HUES64 (cell line): ENCODE data around the gene IPMK.

Experiments used
- H3K27ac ChIP-seq: 2 replicates; pipeline ENCODE4 v1.7.0; 2013; ENCODE audit warnings: low read depth, low read length, inconsistent platforms
- H3K27me3 ChIP-seq: 2 replicates; pipeline ENCODE4 v1.6.1; 2013; ENCODE audit warnings: mild to moderate bottlenecking, low read length; ENCODE audit not compliant: insufficient read depth
- H3K36me3 ChIP-seq: 2 replicates; pipeline ENCODE4 v1.6.1; 2013; ENCODE audit warnings: mild to moderate bottlenecking, low read length; ENCODE audit not compliant: insufficient read depth
- H3K4me1 ChIP-seq: 2 replicates; pipeline ENCODE4 v1.6.1; 2013; ENCODE audit warnings: mild to moderate bottlenecking, low read length, moderate library complexity; ENCODE audit not compliant: insufficient read depth
- H3K4me3 ChIP-seq: 2 replicates; pipeline ENCODE4 v1.5.1; 2013; ENCODE audit warnings: mild to moderate bottlenecking, low read length, moderate library complexity
- H3K9ac ChIP-seq: 2 replicates; pipeline ENCODE4 v1.6.1; 2013; ENCODE audit warnings: mild to moderate bottlenecking, low read depth, low read length
- H3K9me3 ChIP-seq: 2 replicates; pipeline ENCODE4 v1.6.1; 2013; ENCODE audit warnings: low read depth, low read length; ENCODE audit not compliant: insufficient read depth
- WGBS: fragments of 150-250, 120-280 bp; methylation state at CpG from one replicate; pipeline ENCODE4 v1.1.7; 2013; ENCODE audit warnings: missing lambda C conversion rate; 5-methylcytosine and 5-hydroxymethylcytosine counted together

Gene IPMK

DNA sequence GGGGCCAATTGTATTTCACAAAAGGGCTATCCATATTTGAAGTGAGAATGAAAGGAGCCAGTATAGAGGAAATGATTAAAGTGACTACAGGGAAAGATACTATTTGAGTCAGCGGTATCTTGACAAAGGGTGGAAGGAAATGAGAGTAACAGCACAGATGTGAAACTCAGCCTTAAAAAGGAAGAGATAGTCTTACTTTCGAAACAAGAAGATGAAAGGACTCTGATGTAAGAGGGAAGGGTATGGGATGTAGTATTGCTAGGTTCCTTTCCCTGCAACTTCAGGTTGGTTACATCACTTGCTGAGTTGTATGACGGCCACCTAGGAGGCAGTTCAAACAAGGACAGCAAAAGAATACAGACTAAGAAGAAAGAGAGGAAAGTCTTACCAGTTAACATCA is 14.9 kb upstream of the IPMK start:
- H3K36me3 ChIP-seq, result peaks cover 20% of the 10 kb centered on the region
- no peak overlapping the region for H3K4me3 ChIP-seq
- H3K9ac ChIP-seq, result no peak overlapping the region
- 92% methylated on average over 3 of the region's 3 CpGs for WGBS
- no peaks in the 10 kb centered on the region for H3K9me3 ChIP-seq
- H3K27ac ChIP-seq, result no peak overlapping the region
- no peaks in the 10 kb centered on the region for H3K4me1 ChIP-seq
- no peaks in the 10 kb centered on the region for H3K27me3 ChIP-seq

GRCh38 chr10:58281092-58281752 is 13.5 kb upstream of the IPMK start:
- Histone ChIP-seq H3K4me1 (no peaks in the 10 kb centered on the region), H3K27ac (no peak overlapping the region)
- 100% methylated on average over 1 of the region's 2 CpGs for WGBS

GRCh38 chr10:58280477-58280876 is 12.8 kb upstream of the IPMK start:
- H3K9ac ChIP-seq, result no peak overlapping the region
- no peak overlapping the region for H3K4me3 ChIP-seq
- H3K27ac ChIP-seq, result no peak overlapping the region
- H3K27me3 ChIP-seq, result no peaks in the 10 kb centered on the region
- peaks cover 26% of the 10 kb centered on the region for H3K36me3 ChIP-seq
- WGBS, result 93% methylated on average over 3 of the region's 3 CpGs
- H3K4me1 ChIP-seq, result peaks cover 6% of the 10 kb centered on the region; the same call in 1 of the 2 replicates
- no peaks in the 10 kb centered on the region for H3K9me3 ChIP-seq

More at GRCh38 chr10:58281092-58281752, 13.5 kb upstream of the IPMK start:
- Histone ChIP-seq H3K36me3 (peaks cover 26% of the 10 kb centered on the region), H3K4me3 (no peak overlapping the region), H3K9ac (no peak overlapping the region), H3K27me3 (no peaks in the 10 kb centered on the region), H3K9me3 (no peaks in the 10 kb centered on the region)

DNA sequence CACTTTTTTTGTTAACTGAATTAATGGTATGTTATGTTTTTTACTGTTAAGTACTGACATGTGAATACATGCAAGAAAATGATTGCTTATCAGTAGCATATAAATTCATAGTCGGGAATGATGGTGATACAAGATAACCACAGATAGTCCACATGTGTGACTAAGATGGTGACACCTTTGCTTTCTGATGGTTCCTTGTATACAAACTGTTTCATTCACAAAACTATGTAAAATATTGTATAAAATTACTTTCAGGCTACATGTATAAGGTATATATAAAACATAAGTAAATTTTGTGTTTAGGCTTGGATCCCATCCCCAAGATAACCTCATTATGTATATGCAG is 11.2 kb upstream of the IPMK start:
- H3K4me1 ChIP-seq, result peaks cover 6% of the 10 kb centered on the region; the same call in 1 of the 2 replicates
- no peak overlapping the region for H3K9ac ChIP-seq
- peaks cover 26% of the 10 kb centered on the region for H3K36me3 ChIP-seq
- no peak overlapping the region for H3K27ac ChIP-seq
- no peaks in the 10 kb centered on the region for H3K9me3 ChIP-seq
- 100% methylated on average over 1 of the region's 1 CpG for WGBS
- no peak overlapping the region for H3K4me3 ChIP-seq
- no peaks in the 10 kb centered on the region for H3K27me3 ChIP-seq

GRCh38 chr10:58278274-58278961 is 10.7 kb upstream of the IPMK start:
- Histone ChIP-seq H3K4me3 (no peak overlapping the region), H3K27ac (no peak overlapping the region), H3K36me3 (peaks cover 26% of the 10 kb centered on the region), H3K27me3 (no peaks in the 10 kb centered on the region), H3K9ac (no peak overlapping the region), H3K4me1 (peaks cover 6% of the 10 kb centered on the region; the same call in 1 of the 2 replicates), H3K9me3 (no peaks in the 10 kb centered on the region)
- 96% methylated on average over 6 of the region's 7 CpGs for WGBS

GRCh38 chr10:58275908-58276307 is 8.2 kb upstream of the IPMK start:
- H3K9me3 ChIP-seq, result no peaks in the 10 kb centered on the region
- H3K27ac ChIP-seq, result no peak overlapping the region
- H3K4me3 ChIP-seq, result no peak overlapping the region
- H3K27me3 ChIP-seq, result no peaks in the 10 kb centered on the region
- no peak overlapping the region for H3K9ac ChIP-seq
- peaks cover 26% of the 10 kb centered on the region for H3K36me3 ChIP-seq
- H3K4me1 ChIP-seq, result peaks cover 9% of the 10 kb centered on the region

DNA sequence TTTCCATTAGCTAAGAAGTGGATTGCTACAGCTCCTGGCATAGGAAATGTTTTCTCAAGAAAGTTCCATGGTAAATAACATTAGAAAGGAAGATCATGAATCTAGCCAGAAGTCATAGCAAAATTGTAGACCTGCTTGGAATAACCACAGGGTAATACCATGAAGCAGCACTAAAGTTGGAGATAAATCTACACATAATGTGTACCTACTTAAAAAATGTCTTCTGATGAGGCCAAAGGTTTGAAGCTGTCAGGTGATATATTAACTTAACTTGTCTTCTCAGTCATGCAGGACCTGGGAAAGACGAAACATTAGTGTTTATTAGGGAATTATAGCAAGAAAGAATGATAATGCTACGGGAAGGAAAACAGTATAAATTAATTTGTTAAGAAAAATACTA is 7.6 kb upstream of the IPMK start:
- H3K4me1 ChIP-seq, result peaks cover 11% of the 10 kb centered on the region
- no peak overlapping the region for H3K27ac ChIP-seq
- H3K9me3 ChIP-seq, result no peaks in the 10 kb centered on the region
- no peaks in the 10 kb centered on the region for H3K27me3 ChIP-seq
- H3K36me3 ChIP-seq, result peaks cover 26% of the 10 kb centered on the region
- no peak overlapping the region for H3K4me3 ChIP-seq
- H3K9ac ChIP-seq, result no peak overlapping the region
- WGBS, result 90% methylated on average over 2 of the region's 2 CpGs

DNA sequence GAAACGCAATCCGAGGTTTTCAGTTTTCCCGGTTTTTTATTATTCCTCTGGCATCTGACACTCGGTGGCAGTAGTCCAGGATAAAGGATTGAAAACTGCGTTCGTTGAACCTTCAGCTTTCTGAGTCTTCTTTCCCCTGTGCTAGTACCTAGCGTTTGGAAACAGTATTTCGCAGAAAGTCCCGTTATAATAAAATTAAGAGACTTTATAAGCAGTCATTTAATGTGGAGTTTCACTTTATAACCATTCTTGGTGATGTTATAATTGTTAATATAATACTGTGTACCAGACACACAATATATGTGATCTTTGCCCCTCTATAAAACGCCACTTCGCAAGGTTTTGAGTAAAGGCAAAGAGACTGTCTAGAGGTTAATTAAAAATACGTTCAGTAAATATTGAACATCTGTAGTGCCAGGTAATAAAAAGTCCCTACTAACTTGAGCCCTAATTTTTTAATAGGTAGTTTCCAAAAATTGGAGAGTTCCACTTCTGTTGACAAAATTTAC is 2.1 kb upstream of the IPMK start:
- H3K27ac ChIP-seq, result peak overlapping the region; percentile 87; the same call in 1 of the 2 replicates
- H3K9me3 ChIP-seq, result no peaks in the 10 kb centered on the region
- peak overlapping the region; percentile 78 for H3K9ac ChIP-seq
- H3K4me1 ChIP-seq, result peaks cover 26% of the 10 kb centered on the region
- H3K27me3 ChIP-seq, result peaks cover 7% of the 10 kb centered on the region; the same call in 1 of the 2 replicates
- WGBS, result 20% methylated on average over 9 of the region's 12 CpGs
- peak overlapping the region; percentile 79 for H3K4me3 ChIP-seq
- no peaks in the 10 kb centered on the region for H3K36me3 ChIP-seq

- Histone ChIP-seq H3K27me3 (peaks cover 7% of the 10 kb centered on the region; the same call in 1 of the 2 replicates), H3K9ac (peak within 1 kb of the TSS; percentile 78), H3K9me3 (no peaks in the 10 kb centered on the region), H3K4me1 (peaks cover 32% of the 10 kb centered on the region), H3K4me3 (peak within 1 kb of the TSS; percentile 79), H3K27ac (peak within 1 kb of the TSS; percentile 87), H3K36me3 (no peaks in the 10 kb centered on the region)
- under 1% methylated on average over 66 of the region's 66 CpGs for WGBS
Measured at GRCh38 chr10:58268946-58269781, 1.5 kb upstream of the IPMK start, which contains the start of gene CISD1. Gene CISD1 (plus strand): TSS chr10:58269162. CDS start chr10:58269274, 112 bp downstream.

DNA sequence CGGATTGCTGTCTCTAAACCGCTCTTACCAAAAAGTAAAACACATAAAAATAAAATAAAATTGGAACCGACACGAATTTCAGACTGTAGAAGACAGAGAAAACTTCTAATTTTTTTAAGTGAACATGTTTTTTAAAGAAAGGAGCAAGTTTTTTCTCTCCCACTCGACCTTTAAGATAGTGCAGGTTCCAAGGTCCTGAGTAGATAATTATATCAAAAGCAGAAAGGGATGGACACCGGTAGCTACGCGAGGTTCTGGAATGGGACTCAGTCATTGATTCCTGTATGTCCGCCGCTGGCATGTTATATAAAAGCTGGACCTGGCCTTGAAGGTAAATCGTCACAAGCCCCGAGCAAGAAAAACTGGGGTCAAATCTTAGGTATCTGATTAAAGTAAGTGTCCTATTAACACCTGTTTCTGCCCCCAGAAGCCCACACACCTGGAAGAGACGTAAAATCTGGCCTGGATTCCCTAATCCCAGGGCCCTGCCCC is 806 bp upstream of the IPMK start:
- H3K4me1 ChIP-seq, result peaks cover 36% of the 10 kb centered on the region
- no peaks in the 10 kb centered on the region for H3K36me3 ChIP-seq
- peaks cover 7% of the 10 kb centered on the region; the same call in 1 of the 2 replicates for H3K27me3 ChIP-seq
- H3K4me3 ChIP-seq, result peak overlapping the region; percentile 79
- peak overlapping the region; percentile 62 for H3K9ac ChIP-seq
- H3K27ac ChIP-seq, result no peak overlapping the region
- no peaks in the 10 kb centered on the region for H3K9me3 ChIP-seq
- whole genome bisulfite sequencing, result 2% methylated on average over 13 of the region's 13 CpGs
